Progenitor cell of endocrine pancreas (in vitro differentiated cells): ENCODE measurements around the gene THBD. TPM values are rescaled to one million over a fixed set of nuclear protein-coding genes. Genes with fewer than 3 reads are reported as not detected.

ENCODE experiments used
- DNase-seq: peaks from one replicate; pipeline ENCODE4 v3.0.0; 2021; ENCODE audit warnings: low spot score; ENCODE audit not compliant: unreplicated experiment
- H3K27ac Mint-ChIP-seq: 2 replicates; pipeline ENCODE4 v1.8.0; 2021; ENCODE audit warnings: mild to moderate bottlenecking, moderate library complexity, mixed read lengths
- H3K27me3 Mint-ChIP-seq: 2 replicates; pipeline ENCODE4 v1.8.0; 2021; ENCODE audit warnings: mixed read lengths
- H3K36me3 Mint-ChIP-seq: 2 replicates; pipeline ENCODE4 v1.8.0; 2022; ENCODE audit warnings: mixed read lengths; ENCODE audit not compliant: insufficient read depth
- H3K4me1 Mint-ChIP-seq: 2 replicates; pipeline ENCODE4 v1.8.0; 2021; ENCODE audit warnings: low read depth, mixed read lengths
- H3K4me3 Mint-ChIP-seq: 2 replicates; pipeline ENCODE4 v1.8.0; 2021; ENCODE audit warnings: low read depth, mild to moderate bottlenecking, moderate library complexity, mixed read lengths
- H3K9me3 Mint-ChIP-seq: 2 replicates; pipeline ENCODE4 v1.8.0; 2021; ENCODE audit warnings: low read depth, mixed read lengths
- CTCF ChIP-seq: fragments of 200-600 bp; sonication (generic); IDR thresholded peaks from one replicate; pipeline ENCODE4 v1.5.0; 2021; ENCODE audit warnings: antibody characterized with exemption, mild to moderate bottlenecking; ENCODE audit not compliant: unreplicated experiment
- total RNA-seq: library from RNA; stranded (reverse); gene quantifications from 2 replicates; pipeline ENCODE4 v1.2.1, GENCODE V29; 2021

THBD gene
- total RNA-seq, 1 donor from 2014 or later: 0.19 TPM

- Mint-ChIP-seq H3K4me1 (peaks cover 24% of the 10 kb centered on the region), H3K27ac (no peak overlapping the region), H3K4me3 (no peak overlapping the region), H3K9me3 (no peaks in the 10 kb centered on the region), H3K27me3 (peaks cover 60% of the 10 kb centered on the region), H3K36me3 (no peaks in the 10 kb centered on the region)
- no peak for DNase-seq
- no peak for TF ChIP-seq CTCF
Measured at GRCh38 chr20:23095499-23095898, 46.0 kb upstream of the THBD start.

- no peak for TF ChIP-seq CTCF
- no peak for DNase-seq
- Mint-ChIP-seq H3K4me1 (peaks cover 27% of the 10 kb centered on the region), H3K27me3 (peaks cover 62% of the 10 kb centered on the region), H3K36me3 (no peaks in the 10 kb centered on the region), H3K9me3 (no peaks in the 10 kb centered on the region), H3K4me3 (no peak overlapping the region), H3K27ac (no peak overlapping the region)
Measured at GRCh38 chr20:23094927-23095326, 45.5 kb upstream of the THBD start.

- DNase-seq: no peak
- H3K36me3 Mint-ChIP-seq: no peaks in the 10 kb centered on the region
- H3K27ac Mint-ChIP-seq: no peak overlapping the region
- H3K27me3 Mint-ChIP-seq: peaks cover 62% of the 10 kb centered on the region
- no peak overlapping the region for H3K4me3 Mint-ChIP-seq
- H3K9me3 Mint-ChIP-seq: no peaks in the 10 kb centered on the region
- peaks cover 28% of the 10 kb centered on the region for H3K4me1 Mint-ChIP-seq
- TF ChIP-seq CTCF: no peak
Measured at GRCh38 chr20:23094213-23094896, 44.9 kb upstream of the THBD start.

- no peak for DNase-seq
- Mint-ChIP-seq H3K4me3 (no peak overlapping the region), H3K36me3 (no peaks in the 10 kb centered on the region), H3K4me1 (peaks cover 28% of the 10 kb centered on the region), H3K27me3 (peaks cover 66% of the 10 kb centered on the region), H3K9me3 (no peaks in the 10 kb centered on the region), H3K27ac (no peak overlapping the region)
- TF ChIP-seq CTCF: no peak
Measured at GRCh38 chr20:23093613-23094012, 44.1 kb upstream of the THBD start.

GRCh38 chr20:23092861-23093495, 43.5 kb upstream of the THBD start:
- Mint-ChIP-seq H3K9me3 (no peaks in the 10 kb centered on the region), H3K4me3 (no peak overlapping the region), H3K4me1 (peaks cover 29% of the 10 kb centered on the region), H3K27me3 (peaks cover 66% of the 10 kb centered on the region), H3K27ac (no peak overlapping the region), H3K36me3 (no peaks in the 10 kb centered on the region)
- DNase-seq: no peak
- TF ChIP-seq CTCF: no peak
